MM.1S (cell line): ENCODE measurements around the gene ZNF615.
"Not testable (repeated sequence)": the region's sequence is repeated elsewhere in the genome, so short reads cannot be mapped to it uniquely, and the experiment has no call there.

Experiments
- CTCF ChIP-seq: fragments of 300-600 bp; sonication (generic); IDR thresholded peaks from 2 replicates; pipeline ENCODE4 v1.5.1; 2016; ENCODE audit warnings: antibody characterized with exemption, low read length, mixed read lengths
- EZH2 ChIP-seq: fragments of 300-600 bp; sonication (generic); optimal IDR thresholded peaks from 2 replicates; pipeline ENCODE3; 2017; ENCODE audit warnings: low read depth, mild to moderate bottlenecking, antibody characterized with exemption, low read length, mixed read lengths
- EZH2phosphoT487 ChIP-seq: fragments of 300-600 bp; sonication (generic); IDR thresholded peaks from 2 replicates; pipeline ENCODE4 v1.6.1; 2018; ENCODE audit warnings: antibody characterized with exemption, low read length

- TF ChIP-seq EZH2, CTCF, EZH2phosphoT487: not testable (repeated sequence)
These were observed 47.3 kb downstream of the ZNF615 start for GRCh38 chr19:51960621-51961233.
